Kidney (tissue), 14 donors: Measurements from ENCODE around the gene PLEKHG4. TPM values are rescaled to one million over a fixed set of nuclear protein-coding genes. Genes with fewer than 3 reads are reported as not detected.
A peak's percentile ranks its signal among the peaks of the same experiment; 100 is the strongest.

Experiments
- DNase-seq, 5 donors: peaks; one replicate each; pipeline ENCODE4 v3.0.0-alpha.2; 2013 to 2020
- FAIRE-seq: peaks from 2 replicates; lab custom pipeline; 2012; peaks lifted over from hg19 to GRCh38; lab: Jason Lieb, UNC
- H3K27ac ChIP-seq, 2 donors: one replicate each; pipeline ENCODE4 v1.7.0; 2013; ENCODE audit warnings: low read depth in 2 of 2, low read length in 2 of 2, inconsistent platforms in 1 of 2
- H3K27me3 ChIP-seq: one replicate; pipeline ENCODE4 v1.7.1; 2013; ENCODE audit warnings: low read length, inconsistent platforms; ENCODE audit not compliant: control insufficient read depth, insufficient read depth
- H3K36me3 ChIP-seq, 3 donors: one replicate each; pipeline versions ENCODE4 v1.7.0 to v1.7.1; 2013; ENCODE audit warnings: low read length in 3 of 3, control low read depth in 1 of 3, inconsistent platforms in 1 of 3; ENCODE audit not compliant: insufficient read depth in 3 of 3, control insufficient read depth in 2 of 3
- H3K4me1 ChIP-seq, 3 donors: one replicate each; pipeline versions ENCODE4 v1.7.0 to v1.7.1; 2013; ENCODE audit warnings: low read length in 3 of 3, inconsistent platforms in 1 of 3, low read depth in 1 of 3; ENCODE audit not compliant: control insufficient read depth in 2 of 3, insufficient read depth in 2 of 3
- H3K4me3 ChIP-seq, 3 donors: one replicate each; pipeline versions ENCODE4 v1.7.0 to v1.8.1; 2013; ENCODE audit warnings: low read length in 3 of 3, control low read depth in 1 of 3, inconsistent platforms in 1 of 3
- H3K9ac ChIP-seq, 3 donors: one replicate each; pipeline versions ENCODE4 v1.7.0 to v1.7.1; 2013; ENCODE audit warnings: low read length in 3 of 3, control low read depth in 1 of 3, inconsistent platforms in 1 of 3
- H3K9me3 ChIP-seq, 3 donors: one replicate each; pipeline versions ENCODE4 v1.7.0 to v1.7.1; 2013; ENCODE audit warnings: low read length in 3 of 3, control low read depth in 1 of 3, inconsistent platforms in 1 of 3; ENCODE audit not compliant: control insufficient read depth in 2 of 3, insufficient read depth in 1 of 3
- intact Hi-C: fragments of 100-400 bp; cut with DNase I; formaldehyde crosslinking; loops from one replicate; pipeline ENCODE4 v1.11.1; 2022
- polyA plus RNA-seq: library from polyadenylated mRNA; stranded (reverse); fragments of 350-450 nt; fragmentation: Illumina TruSeq; extraction: RNeasy Lipid Tissue Mini Kit (QIAGEN cat#74804); gene quantifications from one replicate; pipeline ENCODE4 v1.2.3, GENCODE V29; 2014; ENCODE audit warnings: low read depth, low replicate concordance; ENCODE audit not compliant: insufficient read depth
- total RNA-seq: library from RNA; stranded (reverse); fragmentation: NEBNext Ultra II Directional; extraction: Animal tissue kit (Norgen Biotek cat#: 25700); gene quantifications from one replicate; pipeline ENCODE4 v1.2.1, GENCODE V29; 2021
- TF ChIP-seq, protein P1 (sequence below): IDR thresholded peaks from 3 replicates; pipeline ENCODE4 v1.5.1; 2012; ENCODE audit warnings: mild to moderate bottlenecking, moderate library complexity, borderline replicate concordance; ENCODE audit not compliant: insufficient read depth; ENCODE audit errors: extremely low read depth
- donor health status: control.
- donor health status: control.
- donor health status: control.
- donor health status: control.
- donor health status: control.
- donor health status: DM: yes; HTN: yes; CAD: no.
- donor health status: Normal renal cell carcinoma (clear cell type).

Gene PLEKHG4
- total and polyA plus RNA-seq, 2 donors from 2014 or later = 2.6 to 10.1 TPM

DNA sequence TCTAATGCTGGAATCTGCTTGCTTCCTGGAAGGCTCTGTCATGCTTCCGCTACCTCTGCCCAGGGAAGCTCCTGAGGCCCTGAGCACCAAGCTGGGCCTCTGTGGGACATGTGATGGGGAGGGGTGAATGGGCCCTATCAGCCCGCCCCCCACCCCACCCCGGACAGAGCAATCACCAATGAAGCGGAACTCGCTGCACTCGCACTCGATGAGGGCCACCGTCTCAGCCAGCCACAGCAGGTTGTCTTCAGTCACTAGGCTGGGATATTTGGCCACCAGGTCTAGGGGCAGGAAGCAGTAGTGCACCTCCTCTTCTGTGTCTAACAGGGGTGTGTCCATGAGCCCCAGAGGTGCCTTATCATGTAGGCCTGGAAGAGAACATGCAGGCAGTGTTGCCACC, 23.6 kb downstream of the PLEKHG4 start:
- Histone ChIP-seq H3K27ac (no peak overlapping the region), H3K4me1 (no peaks in the 10 kb centered on the region), H3K4me3 (no peak overlapping the region), H3K9me3 (no peaks in the 10 kb centered on the region), H3K36me3 (no peaks in the 10 kb centered on the region), H3K9ac (no peak overlapping the region), H3K27me3 (no peaks in the 10 kb centered on the region)
- FAIRE-seq (no peak), DNase-seq (peak in 1 of 5 donors; percentile 29)
- intact Hi-C loops = no loop called here
- TF ChIP-seq, protein P1, sequence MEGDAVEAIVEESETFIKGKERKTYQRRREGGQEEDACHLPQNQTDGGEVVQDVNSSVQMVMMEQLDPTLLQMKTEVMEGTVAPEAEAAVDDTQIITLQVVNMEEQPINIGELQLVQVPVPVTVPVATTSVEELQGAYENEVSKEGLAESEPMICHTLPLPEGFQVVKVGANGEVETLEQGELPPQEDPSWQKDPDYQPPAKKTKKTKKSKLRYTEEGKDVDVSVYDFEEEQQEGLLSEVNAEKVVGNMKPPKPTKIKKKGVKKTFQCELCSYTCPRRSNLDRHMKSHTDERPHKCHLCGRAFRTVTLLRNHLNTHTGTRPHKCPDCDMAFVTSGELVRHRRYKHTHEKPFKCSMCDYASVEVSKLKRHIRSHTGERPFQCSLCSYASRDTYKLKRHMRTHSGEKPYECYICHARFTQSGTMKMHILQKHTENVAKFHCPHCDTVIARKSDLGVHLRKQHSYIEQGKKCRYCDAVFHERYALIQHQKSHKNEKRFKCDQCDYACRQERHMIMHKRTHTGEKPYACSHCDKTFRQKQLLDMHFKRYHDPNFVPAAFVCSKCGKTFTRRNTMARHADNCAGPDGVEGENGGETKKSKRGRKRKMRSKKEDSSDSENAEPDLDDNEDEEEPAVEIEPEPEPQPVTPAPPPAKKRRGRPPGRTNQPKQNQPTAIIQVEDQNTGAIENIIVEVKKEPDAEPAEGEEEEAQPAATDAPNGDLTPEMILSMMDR = no peak

DNA sequence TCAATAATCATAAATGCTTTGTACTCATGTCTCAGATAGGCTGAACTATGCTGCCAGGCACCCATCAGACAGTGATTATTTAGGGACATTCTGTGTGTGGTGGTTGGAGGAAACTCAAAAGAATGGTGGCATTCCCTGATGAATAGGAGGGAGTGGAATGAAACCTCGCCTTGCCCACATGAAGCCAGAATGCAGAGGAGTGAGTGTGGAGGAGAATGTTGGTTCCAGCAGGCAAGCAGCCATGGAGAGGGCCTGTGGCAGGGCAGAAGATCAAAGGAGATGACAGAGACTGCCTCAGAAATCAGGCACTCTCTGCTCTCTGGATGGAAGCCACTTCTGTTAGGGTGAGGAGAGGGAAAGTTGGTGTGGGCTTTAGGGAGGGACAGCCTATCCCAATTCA, 24.7 kb downstream of the PLEKHG4 start:
- no peak overlapping the region for H3K27ac ChIP-seq
- H3K9me3 ChIP-seq = no peaks in the 10 kb centered on the region
- intact Hi-C loops = no loop called here
- TF ChIP-seq, protein P1 = no peak
- no peaks in the 10 kb centered on the region for H3K4me1 ChIP-seq
- no peak overlapping the region for H3K4me3 ChIP-seq
- no peak for FAIRE-seq
- H3K36me3 ChIP-seq = no peaks in the 10 kb centered on the region
- no peaks in the 10 kb centered on the region for H3K27me3 ChIP-seq
- DNase-seq = no peak
- H3K9ac ChIP-seq = no peak overlapping the region

DNA sequence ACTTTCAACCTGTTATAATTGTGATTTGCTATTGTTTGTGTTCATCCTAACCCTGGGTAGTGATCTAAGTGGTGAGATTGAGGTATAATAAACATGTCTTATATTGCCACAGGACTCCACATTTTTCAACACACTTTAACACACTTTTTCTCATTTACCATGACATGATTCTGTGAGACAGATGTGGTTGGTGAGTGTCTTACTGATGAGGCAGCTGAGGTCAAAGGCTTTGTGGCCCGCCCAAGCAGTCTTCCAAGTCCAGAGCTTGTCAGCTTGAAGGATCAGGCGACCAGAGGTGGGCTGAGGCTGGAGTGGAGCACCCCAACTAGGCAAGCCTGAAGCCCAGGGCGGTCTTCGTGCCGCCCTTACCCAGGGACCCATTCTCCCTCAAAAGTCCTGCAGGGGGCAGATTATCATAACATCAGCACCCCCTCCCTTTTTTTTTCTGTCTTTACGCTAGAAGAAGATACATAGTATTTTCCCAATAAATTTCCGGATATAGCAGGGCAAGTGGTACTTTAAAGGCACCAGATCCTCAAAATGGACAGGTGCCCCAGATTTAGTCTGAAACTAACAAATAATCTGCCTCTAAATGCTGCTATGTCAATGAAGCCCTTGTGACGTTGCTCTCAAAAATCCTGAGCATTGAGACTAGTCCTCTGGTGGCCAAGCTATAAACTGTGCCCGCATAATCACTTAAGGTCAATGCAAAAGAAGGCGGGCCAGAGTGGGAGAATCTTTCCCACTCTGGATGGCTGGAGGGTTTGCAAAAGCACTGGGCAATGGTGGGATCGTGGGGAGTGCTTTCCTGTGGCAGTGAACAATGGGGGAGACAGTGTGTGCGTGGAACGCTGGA, 26.1 kb downstream of the PLEKHG4 start:
- no peaks in the 10 kb centered on the region for H3K4me1 ChIP-seq
- H3K36me3 ChIP-seq = no peaks in the 10 kb centered on the region

More for the DNA sequence above, 26.1 kb downstream of the PLEKHG4 start:
- H3K9ac ChIP-seq = no peak overlapping the region
- no peak overlapping the region for H3K4me3 ChIP-seq
- FAIRE-seq (no peak), DNase-seq (no peak)
- H3K27me3 ChIP-seq = no peaks in the 10 kb centered on the region
- intact Hi-C loops = no loop called here
- no peak overlapping the region for H3K27ac ChIP-seq
- H3K9me3 ChIP-seq = no peaks in the 10 kb centered on the region
- TF ChIP-seq, protein P1 = no peak
